Upper lobe of left lung (tissue), 4 donors: ENCODE measurements around the gene GPR108.

Experiments
- CTCF ChIP-seq, 6 experiments: fragments of 450-650 bp in 4 of 6; fragments of 200-600 bp in 2 of 6; sonication (generic) in 2 of 6; IDR thresholded peaks; one replicate each; pipeline ENCODE4 v1.5.1; 2016 to 2019; ENCODE audit warnings: antibody characterized with exemption in 6 of 6
- EP300 ChIP-seq, 4 donors: sonication (generic); formaldehyde crosslinking; IDR thresholded peaks; one replicate each; pipeline ENCODE4 v1.5.1; 2017; ENCODE audit warnings: antibody characterized with exemption in 4 of 4, control low read depth in 2 of 4
- POLR2A ChIP-seq, 4 donors: fragments of 450-650 bp; IDR thresholded peaks; one replicate each; pipeline ENCODE4 v1.5.1; 2016 to 2017; ENCODE audit warnings: antibody characterized with exemption in 4 of 4, mild to moderate bottlenecking in 2 of 4
- POLR2AphosphoS5 ChIP-seq, 2 donors: sonication (generic); formaldehyde crosslinking; IDR thresholded peaks; one replicate each; pipeline ENCODE4 v1.5.1; 2017; ENCODE audit warnings: antibody characterized with exemption in 2 of 2

DNA sequence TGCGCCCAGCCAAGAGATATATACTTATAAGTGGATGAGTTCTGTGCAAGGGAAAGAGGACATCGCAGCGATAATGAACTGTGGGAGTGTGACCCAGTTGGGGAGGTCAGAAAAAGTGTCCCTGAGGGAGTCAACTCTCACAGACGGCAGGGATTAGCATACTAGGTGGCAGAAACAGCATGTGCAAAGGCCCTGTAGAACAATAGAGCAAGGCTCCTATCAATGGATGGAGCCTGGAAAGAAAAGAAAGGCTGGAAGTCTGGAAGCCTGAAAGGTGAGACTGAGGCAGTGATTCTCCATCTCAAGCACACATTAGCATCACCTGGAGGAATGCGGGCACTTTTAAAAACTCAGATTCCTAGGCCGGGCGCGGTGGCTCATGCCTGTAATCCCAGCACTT lies 46.0 kb downstream of the GPR108 start:
- TF ChIP-seq CTCF (IDR thresholded peaks at IDR 0.05) = no peak
- no peak for TF ChIP-seq POLR2A (IDR thresholded peaks at IDR 0.05)
- no peak for TF ChIP-seq POLR2AphosphoS5 (IDR thresholded peaks at IDR 0.05)
- TF ChIP-seq EP300 (IDR thresholded peaks at IDR 0.05) = no peak
